NK-92 (cell line): ENCODE measurements around the gene ZNF436.

Experiments used
- DNase-seq: peaks from one replicate; lab custom pipeline; 2025; ENCODE audit not compliant: unreplicated experiment; lab: John Stamatoyannopoulos, UW

The ZNF436 gene

DNA sequence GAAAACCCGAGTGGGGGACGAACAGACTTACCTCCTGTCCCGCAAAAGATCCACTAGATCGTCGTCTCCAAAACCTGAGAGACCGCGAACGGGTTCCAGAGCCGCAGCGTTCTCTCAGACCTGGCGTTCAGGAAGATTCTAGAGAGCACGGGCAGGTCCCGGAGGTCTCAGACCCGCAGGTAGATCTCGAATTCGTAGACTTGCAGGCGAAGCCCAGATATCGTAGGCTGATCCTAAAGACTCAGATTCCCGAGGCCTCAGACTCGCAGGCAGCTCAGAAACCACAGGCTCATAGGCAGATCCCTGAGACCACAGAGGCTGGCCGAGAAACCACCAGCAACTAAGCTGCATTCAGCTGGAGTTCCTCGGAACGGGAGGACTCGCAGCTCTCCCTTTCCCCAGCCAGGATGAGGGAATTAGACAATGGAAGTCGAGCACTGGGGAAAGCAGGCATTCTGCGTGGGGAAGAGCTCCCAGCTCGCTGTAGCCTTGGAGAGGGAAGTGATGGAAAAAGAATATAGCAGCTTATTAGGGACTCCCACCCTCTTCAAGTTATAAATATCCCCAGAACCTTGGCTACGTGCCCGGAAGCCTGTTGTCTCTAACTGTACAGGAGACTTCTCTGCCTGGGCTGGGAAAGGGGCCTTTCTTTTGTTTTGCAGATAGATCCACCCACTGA lies at the start of gene ZNF436:
Gene ZNF436, minus strand, starts transcription at position 502 of the 679 bp plus-strand sequence. CDS start 1,831 bp downstream, outside the sequence.
- DNase-seq: no peak

DNA sequence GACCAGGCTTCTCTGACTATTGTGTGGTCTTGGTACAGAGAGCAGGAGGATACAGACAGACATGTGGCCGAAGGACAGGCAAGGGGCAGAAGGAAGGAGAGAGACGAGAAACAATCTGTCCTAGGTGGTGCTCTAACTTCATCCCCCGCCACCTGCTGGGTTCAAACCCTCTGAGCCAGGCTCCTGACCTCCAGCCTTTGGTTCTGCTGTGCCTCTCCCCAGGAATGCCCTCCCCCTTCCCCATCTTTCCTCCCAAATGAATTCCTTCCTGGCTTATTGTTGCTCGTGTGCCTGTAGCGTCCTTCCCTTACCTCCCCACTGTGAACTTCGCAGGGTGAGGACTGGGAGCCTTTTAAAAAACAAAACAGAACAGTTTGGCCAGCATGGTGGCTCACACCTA lies 49.5 kb upstream of the ZNF436 start:
- DNase-seq: no peak

DNA sequence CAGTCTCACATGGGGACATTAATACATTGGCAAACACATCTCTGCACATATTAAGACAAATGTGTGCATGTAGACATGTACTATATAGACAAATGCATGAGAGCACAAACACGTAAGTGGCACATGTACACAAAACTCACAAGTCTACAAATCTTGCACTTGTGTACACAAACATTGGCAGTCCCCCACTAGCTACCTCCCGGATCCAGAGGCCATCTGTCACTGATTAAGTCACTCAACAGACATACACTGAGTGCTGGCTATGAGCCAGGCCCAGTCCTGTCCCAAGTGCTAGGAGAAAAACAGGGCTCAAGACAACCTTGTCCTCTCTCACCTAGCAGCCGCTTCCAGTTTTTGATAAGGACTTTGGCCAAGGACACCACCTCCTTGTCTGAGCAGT lies 47.9 kb upstream of the ZNF436 start:
- DNase-seq: no peak

DNA sequence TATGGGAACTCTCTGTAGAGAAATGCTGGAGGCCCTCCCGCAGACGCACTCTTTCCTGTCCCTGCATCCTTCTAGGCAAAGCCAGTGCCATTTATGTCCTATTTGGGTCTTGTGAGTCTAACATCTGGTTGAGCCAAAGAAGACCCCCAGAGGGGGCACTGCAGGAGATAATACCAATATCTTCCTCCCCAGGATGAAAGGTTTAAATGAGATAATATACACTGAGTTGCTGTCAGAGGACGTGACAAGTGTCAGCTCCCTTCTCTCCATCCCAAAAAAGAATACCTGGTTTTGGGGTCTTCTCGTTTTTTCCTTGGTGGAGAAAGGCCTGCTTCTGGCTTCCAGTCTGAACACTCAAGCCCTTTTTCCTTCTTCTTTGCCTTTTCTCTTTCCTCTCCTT lies 47.3 kb upstream of the ZNF436 start:
- DNase-seq: no peak

DNA sequence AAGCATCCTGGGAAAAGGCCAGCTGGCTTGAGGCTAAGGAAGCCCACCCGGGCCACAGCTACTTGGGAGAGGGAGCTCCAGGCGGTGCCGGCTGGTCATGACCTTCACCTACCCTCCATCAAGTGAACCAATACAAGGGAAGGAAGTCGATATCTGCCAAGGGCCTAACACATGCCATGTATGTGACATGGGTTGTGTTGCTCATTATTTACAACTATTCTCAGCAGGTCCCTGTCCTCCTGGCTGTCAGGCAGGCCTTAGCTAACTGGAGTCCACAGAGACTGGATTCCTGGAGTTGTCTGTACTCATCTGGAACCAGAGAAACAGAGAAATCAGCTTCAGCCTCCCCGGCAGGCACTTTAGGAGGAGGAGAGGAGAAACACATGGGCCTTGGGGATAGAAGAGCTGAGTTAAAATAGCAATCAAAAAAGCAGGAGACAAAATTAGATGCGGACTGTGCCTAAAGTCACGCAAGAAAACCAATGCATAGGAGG lies 39.2 kb upstream of the ZNF436 start:
- DNase-seq: no peak

DNA sequence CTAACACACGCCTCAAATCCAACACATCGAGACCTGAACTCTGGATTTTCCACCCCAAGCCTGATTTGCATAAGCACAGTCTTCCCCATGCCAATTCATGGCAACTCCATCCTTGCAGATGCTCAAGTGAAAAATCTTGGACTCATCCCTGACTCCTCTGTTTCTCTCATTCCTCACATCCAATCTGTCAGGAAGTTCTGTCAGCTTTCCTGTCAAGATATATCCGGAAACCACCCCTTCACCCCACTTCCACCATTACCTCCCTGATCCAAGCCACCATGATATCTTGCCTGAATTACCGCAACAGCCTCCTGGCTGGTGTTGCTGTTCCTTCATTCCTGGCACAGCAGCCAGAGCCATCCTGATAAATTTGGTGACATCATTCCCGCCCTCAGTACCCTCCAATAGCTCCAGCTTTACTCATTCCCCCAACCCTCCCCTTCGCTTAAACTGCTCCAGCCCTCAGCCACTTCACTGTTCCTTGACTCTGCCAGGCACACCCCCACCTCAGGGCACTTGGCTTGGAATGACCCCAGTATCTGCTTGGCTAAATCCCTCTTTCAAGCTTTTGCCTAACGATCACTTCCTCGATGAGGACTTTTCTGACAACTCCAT lies 37.5 kb upstream of the ZNF436 start:
- DNase-seq: no peak

DNA sequence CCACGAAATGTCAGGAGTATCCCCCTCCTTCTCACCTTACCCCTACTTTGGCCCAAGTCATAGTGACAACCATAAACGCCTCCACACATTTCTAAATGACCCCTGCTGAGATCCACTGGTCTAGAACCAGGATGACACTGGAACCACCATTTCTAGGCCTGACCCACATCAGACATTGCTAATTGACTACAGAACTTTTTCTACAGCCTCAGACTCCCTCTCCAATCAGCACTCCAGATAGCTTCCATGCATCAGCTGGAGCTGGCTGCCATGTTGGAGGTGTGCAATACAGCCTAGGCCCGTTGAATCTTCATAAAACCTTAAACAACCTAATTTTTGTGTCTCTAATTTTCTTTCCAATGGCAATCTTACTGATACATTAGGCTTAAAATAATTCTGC lies 36.3 kb upstream of the ZNF436 start:
- no peak for DNase-seq

DNA sequence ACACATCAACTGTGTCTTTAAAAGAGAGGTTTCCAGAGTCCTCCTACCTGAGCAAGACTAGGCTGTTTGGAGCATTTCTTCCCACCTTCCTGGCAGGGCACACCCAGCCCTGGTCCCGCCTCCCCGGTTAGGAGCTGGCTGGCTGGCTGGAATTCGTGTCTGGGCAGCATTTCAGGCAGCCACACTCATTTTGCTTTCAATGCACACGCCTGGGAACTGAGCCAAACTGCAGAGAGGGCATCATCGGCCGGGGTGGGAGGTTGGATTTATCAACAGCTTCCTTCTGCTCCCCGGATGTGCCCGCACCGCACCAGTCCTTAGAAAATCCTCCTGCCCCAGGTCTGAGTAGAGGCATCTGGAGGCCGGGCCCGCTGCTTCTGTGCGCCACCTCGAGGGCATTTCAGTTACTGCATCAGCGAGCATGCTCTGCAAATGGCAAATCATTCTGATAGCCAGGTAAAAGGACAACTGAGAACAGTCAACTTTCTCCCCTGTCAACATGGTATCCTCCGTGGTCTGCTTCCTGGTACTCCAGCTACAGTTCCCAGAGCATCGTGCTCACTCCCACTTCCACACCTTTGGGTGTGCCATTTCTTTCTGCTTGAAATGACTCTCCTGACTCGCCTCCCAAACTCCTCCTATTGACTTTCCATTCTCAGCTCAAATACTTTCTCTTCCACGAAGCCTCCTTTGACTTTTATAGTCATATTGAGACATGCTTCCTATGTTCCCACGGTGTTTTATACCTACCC lies 34.3 kb upstream of the ZNF436 start:
- no peak for DNase-seq

DNA sequence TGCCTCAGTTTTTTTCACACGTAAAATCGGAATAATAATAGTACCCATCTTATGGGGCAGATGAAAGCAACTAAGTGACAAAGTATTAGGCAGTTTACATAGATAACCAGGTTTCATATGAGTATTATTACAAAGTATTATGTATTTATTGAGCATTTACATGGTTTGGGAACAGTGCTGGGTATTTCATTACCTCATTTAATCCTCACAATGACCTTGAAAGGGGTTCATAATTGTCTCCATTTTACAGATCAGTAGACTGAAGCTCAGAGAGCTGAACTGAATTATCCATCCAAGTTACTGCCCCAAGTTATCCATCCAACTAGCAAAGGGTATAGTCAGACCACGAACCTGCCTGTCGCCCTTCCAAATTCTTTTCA lies 33.7 kb upstream of the ZNF436 start:
- DNase-seq: no peak

DNA sequence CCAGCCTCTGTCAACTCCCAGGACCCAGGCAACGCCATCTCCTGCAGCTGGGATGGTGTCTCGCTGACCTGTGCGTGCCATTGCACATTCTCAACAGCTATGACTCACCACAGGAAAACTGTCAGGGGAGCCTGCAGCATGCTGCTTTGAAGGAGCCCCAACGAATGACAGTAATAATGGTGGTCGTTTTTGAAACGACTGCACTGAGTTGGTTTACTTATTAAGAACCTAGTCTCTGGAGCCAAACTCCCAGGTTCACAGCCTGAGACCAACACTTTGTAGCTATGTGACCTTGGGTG lies 33.4 kb upstream of the ZNF436 start:
- no peak for DNase-seq

DNA sequence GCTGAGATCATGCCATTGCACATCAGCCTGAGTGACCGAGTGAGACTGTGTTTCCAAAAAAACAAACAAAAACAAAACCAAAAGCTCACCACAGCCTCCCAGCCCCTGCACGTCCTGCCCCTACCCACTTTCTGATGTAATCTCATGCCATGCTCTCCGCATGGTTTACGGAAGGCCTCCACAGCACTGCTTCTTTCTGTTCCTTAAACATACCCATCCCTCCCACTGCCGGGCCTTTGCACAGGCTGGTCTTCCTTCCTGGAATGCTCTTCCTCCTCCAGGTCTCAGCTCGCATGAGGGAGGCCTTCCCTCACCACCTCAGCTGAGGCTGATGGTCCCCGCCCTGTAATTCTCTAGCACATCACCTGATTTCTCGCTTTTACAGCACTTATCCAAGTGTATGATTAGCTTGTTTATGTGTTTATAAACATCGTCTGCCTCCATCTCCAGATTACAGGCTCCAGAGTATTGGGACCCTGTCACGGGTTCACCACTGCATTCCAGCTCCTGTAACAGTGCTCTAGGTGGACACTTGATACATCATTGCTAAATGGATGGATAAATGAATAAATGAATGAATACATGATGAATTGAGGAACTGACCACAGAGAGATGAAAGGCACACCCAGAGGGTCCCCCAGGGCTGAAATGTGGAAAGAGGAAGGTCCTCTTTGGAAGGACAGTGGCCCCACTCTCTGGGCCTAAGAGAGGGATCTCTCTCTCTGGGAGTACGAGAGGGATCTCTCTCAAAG lies 32.8 kb upstream of the ZNF436 start:
- DNase-seq: no peak

DNA sequence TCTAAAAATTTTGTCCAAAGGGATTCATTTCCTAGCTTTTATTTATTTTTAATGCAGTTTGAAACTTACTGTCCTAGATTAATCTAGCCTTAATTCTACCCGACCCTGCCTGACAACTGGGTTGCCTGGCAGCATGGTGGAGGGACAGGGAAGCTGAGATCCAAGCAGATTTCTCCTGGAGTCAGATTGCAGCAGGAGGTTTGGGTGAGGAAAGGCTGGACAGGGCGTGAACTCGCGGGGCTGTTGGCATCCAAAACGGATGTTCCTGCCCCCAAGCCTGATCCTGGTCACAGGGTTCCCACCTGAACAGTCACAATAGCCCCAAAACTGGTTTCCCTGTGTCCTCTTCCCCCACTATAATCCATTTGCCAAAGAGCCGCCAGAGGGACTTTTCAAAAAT lies 31.7 kb upstream of the ZNF436 start:
- no peak for DNase-seq

DNA sequence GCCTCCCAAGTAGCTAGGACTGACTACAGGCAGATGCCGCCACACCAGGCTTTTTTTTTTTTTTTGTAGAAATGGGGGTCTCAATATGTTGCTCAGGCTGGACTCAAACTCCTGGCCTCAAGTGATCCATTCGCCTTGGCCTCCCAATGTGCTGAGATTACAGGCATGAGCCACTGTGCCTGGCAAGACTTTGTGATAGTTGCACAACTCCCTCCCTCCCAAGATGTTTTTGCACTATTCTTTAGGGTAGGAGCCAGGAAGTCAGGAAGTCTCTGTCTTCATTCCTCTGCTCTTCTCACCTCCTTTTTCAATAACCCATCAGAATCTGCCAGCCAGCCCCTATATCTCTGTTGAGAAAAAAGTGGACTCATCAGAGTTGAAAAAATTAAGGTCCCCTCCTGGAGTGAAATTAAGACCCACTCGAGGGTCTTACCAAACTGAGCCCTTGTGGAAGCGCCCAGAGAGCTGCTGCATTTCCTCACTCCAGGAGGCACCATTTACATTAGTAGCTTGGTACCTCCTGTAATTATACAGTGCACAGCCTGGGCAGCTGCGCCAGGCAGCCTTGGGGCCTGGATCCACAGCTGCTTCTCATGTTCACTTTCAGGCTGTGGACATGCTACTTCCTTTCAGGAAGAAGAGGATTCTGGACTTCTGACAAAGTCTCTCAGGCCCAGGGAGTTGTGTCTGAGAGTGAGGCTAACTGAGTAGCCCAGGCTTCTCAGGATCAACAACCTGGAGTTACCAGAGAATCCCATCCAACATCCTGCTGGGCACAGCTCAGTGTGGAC lies 30.9 kb upstream of the ZNF436 start:
- no peak for DNase-seq

DNA sequence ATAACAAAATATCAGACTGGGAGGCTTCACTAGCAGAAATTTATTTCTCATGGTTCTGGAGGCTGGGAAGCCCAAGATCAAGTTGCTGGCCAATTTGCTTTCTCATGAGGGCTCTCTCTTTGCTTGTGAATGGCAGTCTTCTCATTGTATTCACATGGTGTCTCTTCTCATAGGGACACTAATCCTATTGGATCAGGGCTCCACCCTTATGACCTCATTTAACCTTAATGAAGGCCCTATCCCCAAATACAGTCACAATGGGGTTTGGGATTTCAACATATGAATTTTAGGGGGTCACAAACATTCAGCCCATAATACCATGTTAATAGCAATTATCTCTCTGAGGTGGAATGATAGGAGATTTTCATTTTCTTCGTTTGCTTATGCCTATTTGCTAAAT lies 29.6 kb upstream of the ZNF436 start:
- no peak for DNase-seq

DNA sequence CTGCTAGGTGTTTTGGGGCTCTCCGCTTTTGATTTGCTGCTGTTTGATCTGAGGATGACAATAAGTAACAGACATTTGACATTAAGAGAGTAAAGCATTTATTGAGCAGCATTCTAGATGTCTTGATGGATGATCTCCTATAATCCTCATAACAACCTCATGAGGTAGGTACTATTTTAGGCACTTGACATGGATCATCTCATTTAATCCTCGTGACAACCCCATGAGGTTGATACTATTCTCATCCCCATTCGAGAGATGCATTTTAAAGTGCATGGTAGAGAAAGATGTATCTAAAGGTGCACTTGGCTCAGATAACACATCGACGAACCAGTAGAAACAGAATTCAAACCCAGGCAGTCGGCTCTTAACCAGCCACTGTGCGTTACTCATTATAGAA lies 28.3 kb upstream of the ZNF436 start:
- DNase-seq: no peak

DNA sequence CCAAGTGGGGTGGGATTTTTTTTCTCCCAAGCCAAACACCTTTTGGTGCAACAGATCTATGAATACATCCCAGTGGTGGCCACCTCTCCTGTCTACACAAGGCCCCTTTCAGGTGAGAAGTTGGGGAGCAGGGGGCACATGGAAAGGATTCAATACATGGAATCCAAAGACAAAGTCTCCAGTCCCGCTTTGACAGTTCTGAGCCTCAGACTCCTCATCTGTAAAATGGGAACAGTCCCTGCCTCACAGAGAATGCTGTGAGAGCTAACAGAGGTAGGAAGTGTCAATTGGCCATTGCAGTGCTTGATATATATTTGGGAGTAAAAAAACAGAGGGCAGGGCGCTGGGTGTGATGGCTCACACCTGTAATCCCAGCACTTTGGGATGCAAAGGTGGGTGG lies 26.7 kb upstream of the ZNF436 start:
- no peak for DNase-seq

DNA sequence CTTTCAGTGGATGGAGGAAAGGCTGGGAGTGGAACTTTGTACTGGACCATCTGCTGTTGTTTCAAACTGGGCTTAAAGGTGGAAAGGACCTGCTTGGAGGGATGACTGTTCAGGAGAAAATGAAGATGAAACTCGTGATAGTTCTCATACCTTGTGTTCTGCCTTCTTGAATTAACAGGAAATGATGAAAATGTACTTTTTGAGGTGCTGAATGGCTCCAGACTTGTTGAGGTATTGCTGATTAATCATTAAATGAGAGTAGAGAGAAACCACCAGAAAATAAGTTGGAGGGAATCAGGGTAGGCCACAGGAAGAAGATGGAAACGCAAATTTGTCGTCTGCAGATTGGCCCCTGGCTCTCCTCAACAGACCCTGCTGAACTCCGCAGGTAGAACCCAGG lies 26.2 kb upstream of the ZNF436 start:
- DNase-seq: no peak

DNA sequence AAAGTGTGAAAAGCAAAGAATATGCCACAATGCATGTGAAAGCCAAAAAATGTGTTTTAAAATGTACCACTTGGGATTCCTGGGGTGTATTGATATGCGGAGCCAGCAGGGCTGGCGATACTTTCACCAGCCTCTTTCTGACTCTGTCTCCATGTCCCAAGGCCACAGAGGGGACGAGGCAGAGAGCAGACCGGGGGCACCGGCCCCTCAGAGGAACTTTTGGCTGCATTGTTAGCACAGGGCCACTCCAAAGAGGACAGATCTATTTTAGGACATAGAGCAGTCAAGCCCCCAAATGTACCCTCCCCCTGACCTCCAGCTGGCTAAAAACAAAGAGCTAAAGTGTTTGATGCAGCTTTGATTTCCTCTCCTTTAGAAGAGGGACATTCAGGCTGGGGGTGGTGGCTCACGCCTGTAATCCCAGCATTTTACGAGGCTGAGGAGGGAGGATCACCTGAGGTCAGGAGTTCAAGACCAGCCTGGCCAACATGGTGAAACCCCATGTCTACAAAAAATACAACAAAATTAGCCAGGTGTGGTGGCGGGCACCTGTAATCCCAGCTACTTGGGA lies 25.6 kb upstream of the ZNF436 start:
- DNase-seq: no peak

DNA sequence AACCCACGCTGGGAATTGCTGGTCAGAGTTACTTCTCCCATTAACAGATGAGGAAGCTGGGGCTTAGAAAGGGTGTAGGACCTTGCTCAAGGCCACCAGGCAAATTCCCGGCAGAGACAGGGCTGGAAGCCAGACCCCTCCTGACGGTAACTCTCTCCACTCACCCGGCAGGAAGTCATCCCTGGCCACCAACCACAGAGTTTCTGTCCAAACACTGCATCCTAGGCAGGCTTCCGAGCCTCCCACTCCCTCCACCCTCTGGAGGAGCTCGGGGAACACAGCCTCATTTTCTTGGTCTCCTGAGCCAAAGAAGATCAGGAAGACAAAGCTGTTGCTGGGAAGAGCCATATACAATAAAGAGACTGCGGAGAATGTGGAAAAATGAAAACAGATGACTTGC lies 25.0 kb upstream of the ZNF436 start:
- DNase-seq: no peak

DNA sequence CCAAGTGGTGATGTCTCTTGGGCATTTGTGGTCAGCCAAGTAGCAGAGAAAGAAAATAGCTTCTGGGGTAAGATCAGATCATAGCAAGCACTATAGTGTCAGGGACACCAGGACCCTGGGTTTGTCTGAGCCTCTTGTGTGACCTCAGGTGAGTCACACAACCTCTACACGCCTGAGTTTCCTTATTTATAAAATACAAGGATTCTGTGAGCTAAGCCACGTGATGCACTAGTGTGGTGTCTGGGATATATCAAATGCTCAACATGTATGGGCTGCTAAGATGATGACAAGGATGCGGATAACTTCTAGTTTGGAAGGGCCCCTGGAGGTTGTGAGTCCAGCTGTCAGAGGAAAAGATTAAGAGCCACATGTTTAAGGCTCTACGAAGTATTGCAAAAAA lies 24.5 kb upstream of the ZNF436 start:
- DNase-seq: no peak

DNA sequence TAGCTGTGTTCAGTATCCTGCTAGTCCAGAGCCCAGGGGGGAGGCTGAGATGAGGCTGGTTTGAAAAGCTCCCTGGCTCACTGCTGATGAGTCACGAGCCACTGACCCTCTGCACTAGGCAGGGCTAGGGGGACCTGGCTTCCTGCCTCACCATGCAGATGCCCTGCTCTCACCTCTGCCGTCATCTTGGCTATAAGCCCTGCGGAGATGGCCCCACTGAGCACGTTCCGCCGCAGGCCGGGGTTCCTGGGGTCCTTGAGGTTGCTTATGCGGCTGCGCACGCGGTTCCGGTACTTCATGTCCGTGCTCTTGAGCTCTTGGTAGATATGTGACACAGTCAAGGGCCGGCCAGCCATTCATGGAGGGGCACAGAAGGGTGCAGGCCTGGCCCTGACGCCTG lies 24.1 kb upstream of the ZNF436 start:
- no peak for DNase-seq
